ENCODE data around the gene AUTS2.
A peak's percentile ranks its signal among the peaks of the same experiment; 100 is the strongest.

The AUTS2 gene

DNA sequence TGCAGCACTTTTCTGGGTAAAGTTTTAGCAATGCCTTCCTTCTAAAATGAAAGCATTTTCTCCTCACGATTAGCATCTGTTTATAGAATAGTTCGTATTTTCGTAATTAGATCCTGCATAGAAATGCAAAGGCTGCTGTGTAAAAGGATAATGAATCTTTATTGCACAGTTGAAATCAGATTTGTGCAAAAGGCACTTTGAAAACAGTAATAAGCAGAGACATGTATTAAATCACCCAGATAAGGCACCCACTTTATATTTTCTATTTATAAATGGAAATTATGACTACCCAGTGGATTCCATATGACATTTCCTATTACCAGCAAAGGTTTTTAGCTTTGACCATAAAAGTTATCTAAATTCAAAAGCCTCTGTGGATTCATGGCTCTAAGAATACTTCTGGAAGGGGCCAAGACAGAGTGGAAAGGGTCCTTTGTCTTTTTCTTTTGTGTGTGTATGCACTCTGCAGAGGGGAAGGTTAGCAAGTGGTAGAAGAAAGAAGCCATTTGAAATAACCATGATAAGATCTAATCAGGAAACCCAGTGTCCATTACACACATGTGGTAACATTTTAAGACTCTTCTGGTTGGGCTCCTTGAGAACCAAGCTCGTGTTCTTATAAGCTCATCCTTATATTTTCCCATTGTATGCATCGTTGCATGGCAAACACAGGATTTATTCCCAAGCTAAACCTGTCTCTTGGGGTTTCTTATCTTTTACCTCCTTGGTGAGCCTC, 612.1 kb downstream of the AUTS2 start:
- DNase-seq: no peak

DNA sequence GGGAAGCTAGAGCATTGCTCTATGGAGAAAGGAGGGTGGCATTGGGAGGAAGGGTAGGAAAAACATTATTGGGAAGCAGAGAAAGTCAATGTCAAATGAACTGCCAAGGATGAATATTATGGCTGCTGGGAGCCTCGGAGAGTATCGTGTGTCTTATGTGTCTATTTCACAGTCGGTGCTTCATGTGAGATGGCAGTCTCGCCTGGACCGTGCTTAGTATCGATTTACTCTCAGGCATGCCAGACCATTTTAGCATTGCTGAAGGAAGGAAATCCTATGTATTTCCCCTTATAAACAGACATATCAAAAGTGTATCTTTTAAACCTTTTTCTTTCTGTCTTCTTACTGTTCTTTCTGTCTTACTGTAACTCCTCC, 612.6 kb downstream of the AUTS2 start:
- no peak for DNase-seq

DNA sequence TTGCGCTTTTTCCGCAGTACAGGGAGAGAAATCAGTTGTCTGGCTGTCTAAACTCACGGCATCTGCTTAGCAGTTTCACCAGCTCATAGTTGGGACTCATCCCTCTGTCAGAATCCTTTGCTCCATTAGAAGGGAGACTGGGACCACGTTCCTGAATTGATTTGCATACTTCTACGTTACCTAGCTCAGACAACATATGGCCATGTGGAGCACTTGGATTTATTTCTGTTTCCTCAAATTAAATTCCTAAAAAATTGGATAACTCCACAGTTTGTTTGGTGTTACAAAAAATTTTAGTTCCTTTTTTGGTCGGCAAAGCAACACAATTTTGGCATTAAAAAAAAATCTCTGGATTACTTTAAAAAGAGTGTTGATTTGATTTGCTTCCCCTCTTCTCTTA, 614.0 kb downstream of the AUTS2 start:
- DNase-seq: no peak

DNA sequence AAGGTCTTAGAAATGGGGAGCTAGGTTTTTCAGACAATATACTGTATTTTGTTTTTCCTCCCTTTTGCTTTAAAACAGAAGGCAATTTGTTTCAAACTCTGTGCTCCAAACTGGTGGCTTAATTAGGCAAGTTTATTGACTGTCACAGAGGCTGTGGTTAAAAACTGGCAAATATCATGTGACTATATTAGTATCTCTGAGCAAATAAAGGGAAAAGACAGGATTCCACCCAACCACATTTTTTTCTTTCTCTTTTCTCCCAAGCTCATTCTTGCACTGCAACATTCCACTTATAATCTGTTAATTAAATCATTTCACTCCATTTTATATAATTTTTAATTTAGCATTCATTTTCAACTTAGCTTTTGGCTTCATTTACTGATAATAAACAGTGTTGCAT, 615.8 kb downstream of the AUTS2 start:
- no peak for DNase-seq

DNA sequence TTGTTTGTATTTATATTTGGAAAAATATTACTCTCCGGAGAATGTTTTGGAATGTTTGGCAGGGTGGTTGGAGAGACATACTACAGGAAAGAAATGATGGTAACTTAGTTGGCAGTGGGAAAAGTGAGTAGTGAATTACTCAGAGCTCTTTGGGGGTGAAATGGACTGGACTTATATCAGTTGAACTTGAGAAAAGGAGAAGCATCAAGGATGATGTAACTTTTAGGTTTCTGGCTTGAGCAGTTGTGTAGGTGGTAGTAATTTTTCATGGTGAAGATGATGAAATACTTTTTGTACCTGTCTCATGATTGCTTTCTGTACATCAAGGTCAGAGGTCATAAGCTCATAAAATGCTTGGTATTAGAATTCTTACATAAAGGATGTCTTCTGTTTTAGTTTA, 617.2 kb downstream of the AUTS2 start:
- no peak for DNase-seq

DNA sequence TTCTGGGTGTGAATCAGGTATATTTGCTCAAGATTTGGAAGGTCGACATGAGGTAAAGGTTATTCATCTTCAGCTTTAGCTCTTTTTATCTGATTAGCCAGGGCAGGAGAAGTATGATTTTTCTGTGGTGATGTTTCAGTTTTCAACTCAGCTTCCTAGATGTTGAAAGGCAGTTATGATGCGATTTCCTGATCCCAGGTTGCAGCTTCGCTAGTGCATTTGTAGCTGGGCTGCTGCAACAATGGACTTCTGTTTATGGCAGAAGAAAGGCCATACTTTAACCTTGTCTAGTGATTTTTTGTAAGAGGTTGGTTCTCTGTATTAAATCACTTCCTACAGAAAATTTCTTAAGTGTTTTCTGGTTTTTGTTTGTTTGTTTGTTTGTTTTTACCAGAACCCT, 619.3 kb downstream of the AUTS2 start:
- no peak for DNase-seq

DNA sequence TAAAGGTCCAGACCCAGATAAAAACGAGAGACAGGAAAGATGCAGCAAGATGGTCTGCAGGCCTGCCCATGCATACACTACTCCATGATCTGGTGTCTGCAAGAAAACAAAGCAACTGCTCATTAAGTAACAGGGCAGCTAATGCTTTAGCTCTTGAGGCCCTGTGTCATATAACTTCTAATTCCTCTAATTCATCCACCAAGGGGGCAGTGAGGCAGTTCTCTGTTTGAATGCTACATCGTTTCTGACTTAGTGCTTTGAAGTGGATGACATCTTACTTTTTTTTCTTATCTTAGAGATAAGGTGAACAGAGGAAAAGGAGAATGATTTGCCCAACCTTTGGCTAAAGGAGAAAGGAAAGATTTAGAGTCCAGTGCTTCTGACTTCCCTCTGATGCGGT, 619.7 kb downstream of the AUTS2 start:
- DNase-seq: no peak

DNA sequence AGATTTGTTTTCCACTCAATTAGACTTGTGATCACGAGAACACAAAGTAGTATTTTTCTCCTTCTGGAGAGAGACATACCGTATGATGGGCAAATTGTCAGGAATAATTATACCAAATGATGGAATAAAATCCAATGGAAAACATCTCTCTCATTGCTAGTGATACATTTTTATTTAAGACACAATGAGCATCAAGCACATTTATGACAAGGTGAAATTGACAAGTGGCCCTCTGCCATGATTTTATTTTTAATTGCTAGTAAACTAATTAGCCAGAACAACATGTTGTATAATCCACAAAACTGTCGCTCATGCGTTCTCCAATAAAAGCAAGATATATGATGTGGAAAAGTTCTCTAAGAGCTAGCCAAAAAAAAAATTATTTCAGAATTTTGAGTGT, 620.8 kb downstream of the AUTS2 start:
- DNase-seq: no peak

DNA sequence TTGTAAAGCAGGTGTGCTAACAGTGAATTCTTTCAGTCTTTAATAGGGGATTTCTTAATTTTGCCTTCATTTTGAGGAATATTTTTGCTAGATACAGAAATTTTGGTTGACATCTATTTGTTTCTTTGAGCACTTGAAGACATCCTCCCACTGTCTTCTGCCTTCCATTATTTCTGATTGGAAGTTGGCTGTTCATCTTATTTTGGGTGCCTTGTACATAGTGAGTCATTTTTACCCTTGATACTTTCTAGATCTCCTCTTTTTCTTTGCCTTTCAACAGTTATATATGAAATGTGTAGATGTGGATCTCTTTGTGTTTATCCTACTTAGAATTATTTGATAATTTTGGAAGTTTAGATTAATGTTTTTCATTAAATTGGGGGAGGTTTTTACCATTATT, 631.0 kb downstream of the AUTS2 start:
- DNase-seq: no peak

DNA sequence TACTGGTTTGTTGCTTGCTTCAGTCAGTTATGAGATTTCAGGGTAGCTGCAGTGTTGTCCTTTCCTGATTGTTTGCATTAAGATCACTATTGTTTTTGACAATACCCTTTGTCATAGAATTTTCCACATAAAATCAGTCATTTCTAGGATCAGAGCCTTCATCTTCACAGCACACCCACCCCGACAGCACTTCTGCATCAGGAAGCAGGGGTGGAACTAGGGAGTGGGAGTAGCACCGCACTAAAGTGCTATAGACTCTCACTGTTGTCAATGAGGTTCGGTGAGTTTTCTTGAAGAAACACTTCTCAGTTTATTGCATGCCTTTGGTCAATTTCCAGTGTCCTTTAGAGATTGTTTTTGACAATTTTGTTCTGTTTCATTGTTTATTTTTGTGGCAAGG, 632.5 kb downstream of the AUTS2 start:
- DNase-seq: no peak

DNA sequence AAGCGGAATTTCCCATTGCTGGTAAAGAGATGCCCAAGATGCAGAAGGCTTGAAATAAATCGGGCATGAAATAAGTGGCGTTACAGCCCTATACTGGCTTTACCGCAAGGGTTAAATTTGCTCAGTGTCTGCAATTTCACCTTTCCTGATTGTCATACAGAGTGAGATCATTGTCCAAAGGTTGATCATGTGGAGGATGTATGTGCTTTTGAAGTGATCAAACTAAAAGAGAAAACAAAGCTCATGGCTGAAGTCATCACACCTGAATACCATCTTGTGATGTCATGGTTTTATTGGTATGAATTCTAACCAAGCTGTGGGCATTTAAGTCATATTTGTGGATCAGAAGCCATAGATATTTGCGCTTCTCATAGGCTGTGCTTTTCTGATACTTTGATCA, 635.5 kb downstream of the AUTS2 start:
- DNase-seq: no peak

DNA sequence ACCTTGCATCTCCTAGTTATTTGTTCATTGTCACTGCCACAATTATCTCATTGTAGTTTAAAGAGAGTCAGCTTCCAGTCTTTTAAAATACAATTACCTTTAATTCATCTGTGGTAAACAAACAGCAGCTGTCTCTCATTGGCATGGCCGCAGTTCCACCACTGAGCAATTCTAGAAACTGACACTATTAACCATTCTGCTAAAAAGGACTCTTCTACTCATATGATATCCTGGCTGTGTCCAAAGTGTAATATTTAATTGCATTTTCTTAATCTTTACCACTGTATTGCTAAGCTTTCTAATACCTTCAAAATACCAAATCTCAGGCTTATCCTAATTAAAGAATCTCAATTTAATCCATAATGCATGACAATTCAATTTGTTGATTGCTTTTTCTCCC, 639.0 kb downstream of the AUTS2 start:
- no peak for DNase-seq

DNA sequence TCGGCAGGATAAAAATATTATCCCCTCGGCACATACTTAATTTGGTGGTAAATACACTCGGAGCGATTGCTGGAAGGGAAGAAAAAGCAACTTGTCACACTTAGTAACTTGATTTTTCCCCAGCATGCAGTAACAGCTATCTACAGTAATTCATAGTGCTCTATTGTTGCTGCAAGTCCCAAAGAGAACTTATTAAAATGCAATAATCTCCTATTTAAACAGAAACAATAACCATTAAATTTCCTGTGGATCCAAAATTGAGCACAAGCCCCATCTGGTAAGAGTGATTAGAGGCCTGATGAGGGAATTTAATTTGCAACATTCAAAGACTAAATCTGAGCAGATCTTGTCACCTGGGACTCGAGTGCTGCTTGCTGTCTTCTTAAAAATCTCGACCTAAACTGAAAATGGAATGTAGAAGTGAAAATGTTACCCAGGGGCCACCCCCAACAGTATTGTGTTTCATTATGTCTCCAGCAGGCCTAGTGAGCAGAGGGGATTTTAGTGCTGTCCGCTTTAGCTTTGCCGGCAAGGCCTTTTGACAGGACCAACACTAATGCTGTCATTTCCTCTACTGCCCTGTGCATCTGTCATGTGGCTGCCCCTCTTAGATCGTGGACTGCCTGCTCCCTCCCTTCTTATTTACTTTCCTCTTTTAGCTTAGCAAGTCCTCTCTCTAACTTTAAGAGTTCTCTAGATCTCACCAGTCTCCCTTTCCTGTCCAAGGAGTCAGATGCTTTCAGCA, 639.7 kb downstream of the AUTS2 start:
- DNase-seq: no peak

DNA sequence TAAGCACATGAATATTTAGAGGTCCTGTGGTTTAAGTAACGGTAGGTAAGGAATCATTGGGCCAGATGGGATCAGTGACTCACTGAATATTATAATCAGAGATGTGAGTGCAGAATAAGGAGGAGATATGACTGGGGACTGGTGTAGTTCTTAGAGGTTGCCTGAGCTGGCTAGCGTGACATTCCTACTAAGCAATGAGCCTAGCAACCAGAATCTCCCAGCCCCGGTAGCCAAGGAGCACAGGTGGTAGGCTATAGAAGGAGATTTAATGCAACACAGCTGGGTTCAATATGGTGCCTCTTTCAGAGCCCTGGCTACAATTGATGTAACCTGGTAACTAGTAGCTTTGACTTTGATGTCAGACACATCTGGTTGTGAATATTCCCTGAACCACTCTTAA, 641.6 kb downstream of the AUTS2 start:
- DNase-seq: no peak

DNA sequence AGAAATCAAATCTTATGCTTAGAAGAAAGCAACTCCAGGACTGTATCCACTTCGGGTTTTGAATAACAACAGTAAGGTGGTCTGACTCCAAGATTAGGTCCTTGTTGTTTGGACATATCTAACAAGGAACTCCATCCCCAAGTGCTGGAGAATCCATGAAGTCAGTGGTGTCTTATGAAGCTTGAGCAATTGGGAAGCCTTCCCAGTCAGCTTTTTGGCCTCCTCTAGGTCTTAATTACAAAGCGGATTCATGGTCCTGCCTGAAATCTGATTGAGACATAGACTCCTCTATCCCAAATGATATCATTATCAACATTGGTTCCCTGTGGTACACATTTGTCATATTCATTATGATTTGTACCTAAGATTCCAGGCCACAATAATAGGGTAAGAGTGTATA, 642.6 kb downstream of the AUTS2 start:
- DNase-seq: no peak

DNA sequence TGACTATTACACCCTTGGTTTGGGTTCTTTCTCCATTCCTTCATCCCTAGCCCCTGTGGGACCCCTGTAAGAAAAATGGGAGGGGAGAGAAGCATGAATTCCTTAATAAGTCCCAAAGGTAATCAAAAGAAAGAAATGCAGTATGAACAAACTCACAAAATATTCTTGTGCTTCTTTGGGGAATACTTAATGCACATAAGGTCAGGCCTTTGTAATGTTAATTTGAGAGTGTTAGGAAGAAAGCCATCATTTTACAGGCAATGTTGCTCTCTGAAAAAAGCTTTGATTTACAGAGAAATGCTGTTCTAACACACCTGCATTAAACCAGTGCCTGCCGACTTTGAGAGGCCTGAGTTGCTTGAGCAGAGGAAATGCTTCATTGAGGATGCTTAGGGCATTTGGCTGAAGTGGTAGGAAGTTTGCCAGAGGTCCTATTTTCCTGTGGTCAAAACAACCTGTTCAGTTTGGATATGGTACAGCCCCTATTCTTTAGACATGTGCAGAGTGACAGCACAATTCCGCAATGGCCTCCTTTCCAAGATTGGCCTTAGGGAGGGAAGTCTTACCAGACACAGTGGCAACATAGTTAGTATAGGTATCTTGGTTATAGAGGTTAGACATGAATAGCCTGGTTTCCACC, 643.4 kb downstream of the AUTS2 start:
- peak in 1 of 14 donors; percentile 8 for DNase-seq

DNA sequence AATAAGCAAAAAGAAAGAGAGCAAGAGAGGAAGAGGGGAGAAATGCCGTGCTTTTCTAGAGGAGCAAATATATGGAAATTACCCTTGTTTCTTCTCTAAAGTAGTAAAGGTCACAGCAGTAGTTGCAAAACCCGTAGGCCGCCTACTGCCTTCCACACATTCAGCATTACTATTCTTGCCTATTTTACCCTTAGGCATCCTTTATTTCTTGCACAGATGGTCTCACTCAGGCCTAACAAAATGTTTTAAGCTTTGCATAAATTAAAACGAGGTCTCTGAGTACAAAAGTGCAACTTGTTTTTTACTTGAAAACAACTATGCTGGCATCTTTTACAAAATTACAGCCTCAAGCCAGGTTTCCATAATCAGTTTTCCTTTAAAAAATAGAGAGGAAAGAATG, 644.6 kb downstream of the AUTS2 start:
- DNase-seq: no peak

DNA sequence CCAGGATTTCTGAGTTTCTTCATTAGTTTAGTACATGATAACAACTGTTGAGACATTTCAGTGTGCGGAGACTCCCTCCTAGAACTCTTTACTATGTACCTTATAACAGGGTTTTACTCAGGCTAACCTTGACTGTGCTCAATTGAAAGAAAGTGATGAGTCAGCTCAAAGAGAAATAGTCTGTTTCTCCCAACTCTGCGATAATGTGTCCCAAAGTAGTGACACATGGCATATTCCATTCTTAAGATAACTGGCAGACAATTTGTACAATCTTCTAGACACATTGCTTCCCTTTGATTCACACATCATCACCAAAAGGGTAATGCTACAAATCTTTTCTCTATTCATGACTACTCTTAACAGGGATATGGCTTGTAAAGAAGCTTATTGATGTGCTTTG, 645.2 kb downstream of the AUTS2 start:
- DNase-seq: no peak

DNA sequence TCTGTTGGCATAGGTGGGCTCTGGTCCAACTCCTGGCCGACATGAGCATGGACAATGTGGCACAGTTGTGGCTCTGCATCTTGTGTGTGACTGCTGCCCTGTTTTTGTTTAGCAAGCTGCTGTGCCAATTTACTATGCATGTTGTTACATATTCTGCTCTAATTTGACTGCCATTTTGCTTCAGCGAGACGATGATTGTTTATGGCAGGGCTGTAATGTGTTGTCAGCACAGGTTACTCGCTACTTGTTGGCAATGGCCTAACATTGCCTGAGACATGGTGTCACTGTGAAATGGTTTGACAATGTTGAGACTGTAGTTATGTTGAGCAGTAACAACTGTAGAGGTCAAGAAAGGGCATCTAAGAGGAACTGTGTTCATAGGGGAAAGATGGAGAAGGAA, 659.6 kb downstream of the AUTS2 start:
- DNase-seq: no peak

DNA sequence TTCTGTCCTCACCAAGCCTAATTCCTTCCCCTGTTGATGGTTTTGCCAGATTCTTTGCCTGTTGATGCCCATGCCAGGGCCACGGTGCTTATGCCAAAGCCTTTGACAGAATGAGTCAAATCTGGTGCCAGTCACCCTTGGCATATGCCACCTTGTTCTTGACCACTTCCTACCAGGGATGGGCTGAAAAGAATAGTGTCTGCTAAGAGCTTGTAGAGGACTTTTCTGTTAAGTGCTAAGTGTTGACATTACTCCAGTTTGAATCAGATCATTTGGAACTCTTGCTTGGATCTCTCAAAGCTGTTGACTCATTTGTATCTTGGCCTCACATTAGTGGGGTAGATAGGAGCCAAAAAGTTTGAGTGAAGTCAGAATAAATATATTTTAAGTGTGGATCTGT, 661.2 kb downstream of the AUTS2 start:
- peak in 6 of 14 donors; percentile 3 to 59 (median 12) for DNase-seq

DNA sequence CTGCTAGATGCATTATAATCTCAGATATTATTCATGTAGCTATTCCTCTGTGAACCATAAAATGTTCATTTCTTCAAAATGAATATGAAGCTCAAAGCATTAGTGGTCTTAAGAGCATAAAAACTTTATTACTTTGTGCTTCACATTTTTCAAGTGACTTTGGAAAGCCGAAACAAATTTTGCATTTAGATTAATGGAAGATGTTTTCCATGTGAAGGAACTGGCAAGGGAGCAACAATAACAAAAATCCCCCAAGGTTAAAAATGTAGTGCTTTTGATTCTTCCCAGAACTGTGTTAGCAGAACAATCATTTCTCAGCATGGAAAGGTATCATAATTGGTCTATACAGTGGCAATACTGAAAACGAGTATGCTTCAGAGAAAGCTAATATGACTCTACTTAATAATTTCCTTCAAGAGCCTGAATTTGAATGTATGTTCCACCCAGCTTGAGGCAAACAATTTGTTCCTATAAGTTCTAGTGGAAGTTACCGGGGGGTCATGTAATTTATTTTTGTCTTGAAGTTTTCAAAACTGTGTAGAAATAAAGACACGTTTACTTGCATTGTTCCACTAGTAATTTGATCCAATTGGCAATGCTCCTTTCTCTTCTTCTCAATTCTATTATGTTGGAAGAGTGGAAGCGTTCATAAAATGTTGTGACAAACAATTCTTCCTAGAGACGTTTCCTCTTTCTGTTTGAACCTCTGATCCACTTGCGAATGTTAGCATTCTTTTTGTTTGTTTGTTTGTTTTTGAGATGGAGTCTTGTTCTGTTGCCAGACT, 665.4 kb downstream of the AUTS2 start:
- DNase-seq: no peak

DNA sequence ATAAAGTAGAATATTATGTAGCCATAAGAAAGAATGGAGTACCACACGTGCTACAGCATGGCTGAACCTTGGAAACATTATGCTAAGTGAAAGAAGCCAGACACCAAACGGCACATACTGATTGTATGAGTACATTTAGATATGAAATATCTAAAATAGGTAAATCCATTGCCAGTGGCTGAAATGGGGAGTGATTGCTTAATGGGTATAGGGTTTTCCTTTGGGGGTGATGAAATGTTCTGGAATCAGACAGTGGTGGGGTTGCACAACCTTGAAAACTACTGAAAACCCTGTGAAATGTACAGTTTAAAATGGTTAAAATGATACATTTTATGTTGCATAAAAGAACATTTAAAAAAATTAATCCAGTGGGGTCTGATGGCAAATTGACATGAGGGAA, 667.9 kb downstream of the AUTS2 start:
- no peak for DNase-seq
